ENCODE data around the gene HSPA12A.

- no peak for TF ChIP-seq CTCF (IDR thresholded peaks at IDR 0.05)
- TF ChIP-seq POLR2A (IDR thresholded peaks at IDR 0.05): no peak
- no peak for TF ChIP-seq EP300 (IDR thresholded peaks at IDR 0.05)
- no peak for TF ChIP-seq POLR2AphosphoS5 (IDR thresholded peaks at IDR 0.05)
These were observed 40.8 kb upstream of the HSPA12A start for GRCh38 chr10:116783011-116783655.
